ENCODE results near the gene MMP13. TPM values are rescaled to one million over a fixed set of nuclear protein-coding genes. Genes with fewer than 3 reads are reported as not detected.
"Not testable (repeated sequence)": the region's sequence is repeated elsewhere in the genome, so short reads cannot be mapped to it uniquely, and the experiment has no call there.

The MMP13 gene
- total RNA-seq (2014; rRNA removed; shearing (Covaris generic)): not detected in 2 replicates

- H3K36me3 ChIP-seq (replicated peaks; ENCODE audit: control insufficient read depth, insufficient read depth, low read length): no peaks in the 10 kb centered on the region
- no peak within 1 kb of the TSS for H3K4me3 ChIP-seq (ENCODE audit: insufficient read depth, low read depth, low read length)
- no peak for DNase-seq
- H3K27me3 ChIP-seq (ENCODE audit: control insufficient read depth, insufficient read depth, low read length): no peaks in the 10 kb centered on the region
Measured at GRCh38 chr11:102955624-102956023, at the start of gene MMP13. Gene MMP13 (minus strand): TSS chr11:102955732. CDS start chr11:102955705, 27 bp downstream.

DNA sequence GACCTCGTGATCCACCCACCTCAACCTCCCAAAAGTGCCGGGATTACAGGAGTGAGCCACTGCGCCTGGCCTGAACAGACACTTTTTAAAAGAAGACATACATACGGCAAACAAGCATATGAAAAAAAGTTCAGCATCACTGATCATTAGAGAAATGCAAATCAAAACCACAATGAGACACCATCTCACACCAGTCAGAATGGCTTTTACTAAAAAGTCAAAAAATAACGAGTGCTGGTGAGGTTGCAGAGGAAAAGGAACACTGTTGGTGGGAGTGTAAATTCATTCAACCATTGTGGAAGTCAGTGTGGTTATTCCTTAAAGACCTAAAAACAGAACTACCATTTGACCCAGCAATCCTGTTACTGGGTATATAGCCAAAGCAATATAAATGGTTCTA, 48.7 kb upstream of the MMP13 start:
- H3K27me3 ChIP-seq (ENCODE audit: control insufficient read depth, insufficient read depth, low read length); DNase-seq; H3K4me3 ChIP-seq (ENCODE audit: insufficient read depth, low read depth, low read length); H3K36me3 ChIP-seq (replicated peaks; ENCODE audit: control insufficient read depth, insufficient read depth, low read length): not testable (repeated sequence)

DNA sequence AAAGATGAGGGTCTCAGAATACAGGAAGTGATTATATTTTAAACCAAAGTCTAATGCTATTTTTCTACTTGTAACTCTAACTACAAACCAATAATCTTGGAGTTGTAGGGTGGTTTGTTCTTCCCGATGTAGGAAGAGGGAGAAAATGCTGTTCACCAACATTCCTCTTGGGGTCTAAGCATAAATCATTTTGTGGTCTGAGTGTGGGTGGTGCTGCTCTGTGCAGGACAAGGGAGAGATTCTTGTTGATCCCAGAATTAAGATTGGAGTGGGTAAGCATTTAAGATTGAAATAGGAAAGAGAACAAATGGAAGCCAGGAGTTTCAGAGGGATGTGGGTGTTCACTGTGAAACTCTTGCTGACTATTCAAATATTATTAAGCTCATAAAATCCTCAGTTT, 38.6 kb upstream of the MMP13 start:
- Histone ChIP-seq H3K4me3 (ENCODE audit: insufficient read depth, low read depth, low read length) (no peak overlapping the region), H3K27me3 (ENCODE audit: control insufficient read depth, insufficient read depth, low read length) (no peaks in the 10 kb centered on the region), H3K36me3 (replicated peaks; ENCODE audit: control insufficient read depth, insufficient read depth, low read length) (no peaks in the 10 kb centered on the region)
- no peak for DNase-seq

GRCh38 chr11:102991776-102992175, 36.2 kb upstream of the MMP13 start:
- Histone ChIP-seq H3K27me3 (ENCODE audit: control insufficient read depth, insufficient read depth, low read length) (no peaks in the 10 kb centered on the region), H3K36me3 (replicated peaks; ENCODE audit: control insufficient read depth, insufficient read depth, low read length) (no peaks in the 10 kb centered on the region), H3K4me3 (ENCODE audit: insufficient read depth, low read depth, low read length) (no peak overlapping the region)
- DNase-seq: no peak

DNA sequence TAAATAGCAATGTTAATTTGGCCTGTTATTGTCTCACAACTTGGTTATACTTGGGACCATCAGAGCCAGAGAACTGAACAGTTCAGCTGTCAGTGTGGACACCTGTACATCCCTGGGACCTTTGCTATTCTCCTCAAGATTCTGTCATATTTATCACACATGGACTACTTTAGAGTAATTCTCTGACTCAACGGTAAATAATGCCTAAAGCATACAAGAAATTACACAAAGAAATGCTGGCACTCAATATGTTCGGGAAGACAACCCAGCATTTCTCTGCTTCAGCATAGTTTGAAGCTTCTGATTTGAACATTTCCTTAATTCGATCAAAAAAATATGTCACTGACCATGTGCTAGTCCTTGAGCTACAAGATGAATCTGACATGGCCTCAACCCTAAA, 34.6 kb upstream of the MMP13 start:
- DNase-seq: no peak
- H3K4me3 ChIP-seq (ENCODE audit: insufficient read depth, low read depth, low read length): no peak overlapping the region
- H3K27me3 ChIP-seq (ENCODE audit: control insufficient read depth, insufficient read depth, low read length): no peaks in the 10 kb centered on the region
- no peaks in the 10 kb centered on the region for H3K36me3 ChIP-seq (replicated peaks; ENCODE audit: control insufficient read depth, insufficient read depth, low read length)

- no peak for DNase-seq
- Histone ChIP-seq H3K27me3 (ENCODE audit: control insufficient read depth, insufficient read depth, low read length) (no peaks in the 10 kb centered on the region), H3K4me3 (ENCODE audit: insufficient read depth, low read depth, low read length) (no peak overlapping the region)
Measured at GRCh38 chr11:102989379-102990047, 34.0 kb upstream of the MMP13 start.

GRCh38 chr11:102986815-102987214, 31.3 kb upstream of the MMP13 start:
- H3K36me3 ChIP-seq (replicated peaks; ENCODE audit: control insufficient read depth, insufficient read depth, low read length): no peaks in the 10 kb centered on the region
- H3K4me3 ChIP-seq (ENCODE audit: insufficient read depth, low read depth, low read length): no peak overlapping the region
- no peak for DNase-seq
- H3K27me3 ChIP-seq (ENCODE audit: control insufficient read depth, insufficient read depth, low read length): no peaks in the 10 kb centered on the region

More at GRCh38 chr11:102989379-102990047, 34.0 kb upstream of the MMP13 start:
- no peaks in the 10 kb centered on the region for H3K36me3 ChIP-seq (replicated peaks; ENCODE audit: control insufficient read depth, insufficient read depth, low read length)

DNA sequence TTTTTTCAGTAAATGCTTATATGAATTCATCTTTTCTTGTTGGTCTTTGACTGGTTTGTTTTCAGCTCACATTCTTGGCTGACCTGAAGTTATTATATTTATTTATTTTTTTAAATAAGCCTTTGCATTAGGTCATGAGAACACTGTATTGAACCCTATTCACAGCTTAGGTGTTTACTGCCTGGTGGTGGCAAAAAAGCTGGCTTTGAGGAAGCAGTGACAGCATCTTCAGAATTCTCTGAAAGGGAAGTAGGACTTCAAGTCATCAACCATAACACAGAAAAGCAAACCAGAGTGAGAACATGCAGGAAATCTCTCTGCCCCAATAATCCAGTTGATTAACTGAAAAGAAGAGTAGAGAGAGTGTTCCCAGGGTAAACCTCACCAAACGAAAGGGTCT, 30.3 kb upstream of the MMP13 start:
- no peak overlapping the region for H3K4me3 ChIP-seq (ENCODE audit: insufficient read depth, low read depth, low read length)
- DNase-seq: no peak
- no peaks in the 10 kb centered on the region for H3K36me3 ChIP-seq (replicated peaks; ENCODE audit: control insufficient read depth, insufficient read depth, low read length)
- no peaks in the 10 kb centered on the region for H3K27me3 ChIP-seq (ENCODE audit: control insufficient read depth, insufficient read depth, low read length)

GRCh38 chr11:102983486-102983885, 28.0 kb upstream of the MMP13 start:
- H3K4me3 ChIP-seq (ENCODE audit: insufficient read depth, low read depth, low read length): no peak overlapping the region
- no peaks in the 10 kb centered on the region for H3K36me3 ChIP-seq (replicated peaks; ENCODE audit: control insufficient read depth, insufficient read depth, low read length)
- H3K27me3 ChIP-seq (ENCODE audit: control insufficient read depth, insufficient read depth, low read length): no peaks in the 10 kb centered on the region
- no peak for DNase-seq

GRCh38 chr11:102981324-102981910, 25.9 kb upstream of the MMP13 start:
- Histone ChIP-seq H3K36me3 (replicated peaks; ENCODE audit: control insufficient read depth, insufficient read depth, low read length) (no peaks in the 10 kb centered on the region), H3K27me3 (ENCODE audit: control insufficient read depth, insufficient read depth, low read length) (no peaks in the 10 kb centered on the region), H3K4me3 (ENCODE audit: insufficient read depth, low read depth, low read length) (no peak overlapping the region)
- DNase-seq: no peak

DNA sequence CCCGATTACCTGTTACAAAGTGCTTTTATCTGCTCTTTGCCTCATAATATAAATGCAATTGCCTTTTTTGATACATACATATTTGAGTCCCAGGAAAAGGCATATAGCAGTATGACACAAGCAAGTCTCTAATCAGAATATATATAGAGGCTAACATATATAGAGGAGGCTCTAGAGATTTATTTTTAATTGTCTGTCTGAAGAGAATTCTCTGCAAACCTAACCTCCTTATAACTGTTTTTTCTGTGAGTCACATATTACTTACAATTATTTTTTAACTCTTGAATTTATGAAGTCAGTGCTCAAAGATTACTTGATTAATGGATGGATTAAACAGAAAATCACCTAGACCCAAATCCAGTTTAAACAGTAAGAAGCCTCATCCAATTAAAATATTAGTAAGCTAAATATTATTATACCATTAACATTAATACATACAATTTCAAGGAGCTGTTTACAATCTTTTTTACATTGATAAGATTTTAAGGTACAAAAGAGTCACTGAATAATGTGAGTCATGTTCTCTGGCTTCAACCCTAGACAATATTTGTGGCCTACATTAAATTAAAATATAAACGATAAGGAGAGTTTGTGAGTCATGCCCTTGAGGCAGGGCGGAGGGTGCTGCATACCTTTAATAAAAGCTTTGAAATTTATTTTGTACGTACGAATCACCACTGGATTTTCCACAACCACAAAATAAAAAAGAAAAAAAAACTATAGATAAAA, 19.2 kb upstream of the MMP13 start:
- no peak overlapping the region for H3K4me3 ChIP-seq (ENCODE audit: insufficient read depth, low read depth, low read length)
- no peaks in the 10 kb centered on the region for H3K27me3 ChIP-seq (ENCODE audit: control insufficient read depth, insufficient read depth, low read length)
- no peak for DNase-seq
- no peaks in the 10 kb centered on the region for H3K36me3 ChIP-seq (replicated peaks; ENCODE audit: control insufficient read depth, insufficient read depth, low read length)

GRCh38 chr11:102973698-102974097, 18.2 kb upstream of the MMP13 start:
- not testable (repeated sequence) for H3K27me3 ChIP-seq (ENCODE audit: control insufficient read depth, insufficient read depth, low read length); H3K36me3 ChIP-seq (replicated peaks; ENCODE audit: control insufficient read depth, insufficient read depth, low read length); H3K4me3 ChIP-seq (ENCODE audit: insufficient read depth, low read depth, low read length); DNase-seq

- H3K27me3 ChIP-seq (ENCODE audit: control insufficient read depth, insufficient read depth, low read length): no peaks in the 10 kb centered on the region
- DNase-seq: no peak
- no peaks in the 10 kb centered on the region for H3K36me3 ChIP-seq (replicated peaks; ENCODE audit: control insufficient read depth, insufficient read depth, low read length)
- H3K4me3 ChIP-seq (ENCODE audit: insufficient read depth, low read depth, low read length): no peak overlapping the region
Measured at GRCh38 chr11:102972853-102973252, 17.3 kb upstream of the MMP13 start.

DNA sequence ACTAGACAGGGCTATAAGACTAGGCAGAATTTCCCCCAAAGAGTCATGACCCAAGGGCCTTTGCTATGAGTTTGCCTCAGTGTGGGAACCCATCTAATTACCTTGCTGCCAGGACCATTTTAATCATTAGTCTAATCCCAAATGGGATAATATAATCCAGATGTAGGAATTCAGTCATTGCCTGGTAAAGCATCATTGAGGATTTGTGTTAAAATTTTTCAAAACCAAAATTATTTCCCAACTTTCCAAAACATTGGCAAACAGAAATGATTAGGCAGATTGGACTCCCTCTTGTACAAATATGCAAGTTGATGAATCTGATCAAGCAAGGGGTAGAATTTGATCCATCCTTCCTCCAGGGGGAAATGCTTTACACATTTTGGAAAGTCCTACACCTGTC, 16.2 kb upstream of the MMP13 start:
- Histone ChIP-seq H3K36me3 (replicated peaks; ENCODE audit: control insufficient read depth, insufficient read depth, low read length) (no peaks in the 10 kb centered on the region), H3K27me3 (ENCODE audit: control insufficient read depth, insufficient read depth, low read length) (no peaks in the 10 kb centered on the region), H3K4me3 (ENCODE audit: insufficient read depth, low read depth, low read length) (no peak overlapping the region)
- DNase-seq: no peak

DNA sequence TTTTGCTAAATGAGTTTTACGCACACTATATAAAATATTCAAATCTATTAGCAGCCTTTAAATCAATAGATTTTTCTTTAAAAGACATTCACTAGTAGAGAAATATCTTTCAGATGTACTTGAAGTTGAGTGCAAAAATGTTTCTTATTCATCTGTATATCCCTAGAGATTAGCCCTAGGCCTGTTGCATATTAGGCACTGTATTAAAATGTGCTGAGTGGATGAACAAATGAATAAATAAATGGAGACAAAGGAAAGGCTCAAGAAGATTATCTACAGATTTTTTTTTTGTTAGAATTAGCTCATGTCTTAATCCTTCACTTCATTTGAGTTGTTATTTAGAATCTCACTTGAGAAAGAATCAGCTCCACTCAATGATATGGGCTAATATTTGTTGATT, 12.0 kb upstream of the MMP13 start:
- no peak overlapping the region for H3K4me3 ChIP-seq (ENCODE audit: insufficient read depth, low read depth, low read length)
- DNase-seq: no peak
- no peaks in the 10 kb centered on the region for H3K27me3 ChIP-seq (ENCODE audit: control insufficient read depth, insufficient read depth, low read length)
- no peaks in the 10 kb centered on the region for H3K36me3 ChIP-seq (replicated peaks; ENCODE audit: control insufficient read depth, insufficient read depth, low read length)
